Endodermal cell (in vitro differentiated cells): ENCODE measurements around the gene ANP32A. TPM values are rescaled to one million over a fixed set of nuclear protein-coding genes. Genes with fewer than 3 reads are reported as not detected.
"Not testable (repeated sequence)": the region's sequence is repeated elsewhere in the genome, so short reads cannot be mapped to it uniquely, and the experiment has no call there.

Experiments used
- DNase-seq: peaks from one replicate; pipeline ENCODE4 v3.0.0-alpha.2; 2017
- H3K27ac ChIP-seq: 2 replicates; pipeline ENCODE4 v1.5.1; 2013; ENCODE audit warnings: mild to moderate bottlenecking, low read depth, low read length, moderate library complexity
- H3K27me3 ChIP-seq: 2 replicates; pipeline ENCODE4 v1.6.1; 2013; ENCODE audit warnings: mild to moderate bottlenecking, low read length, moderate library complexity; ENCODE audit not compliant: insufficient read depth, control insufficient read depth, poor library complexity, severe bottlenecking
- H3K36me3 ChIP-seq: 2 replicates; pipeline ENCODE4 v1.7.0; 2013; ENCODE audit warnings: mild to moderate bottlenecking, low read length, moderate library complexity; ENCODE audit not compliant: control insufficient read depth, insufficient read depth
- H3K4me1 ChIP-seq: one replicate; pipeline ENCODE4 v1.7.0; 2013; ENCODE audit warnings: low read length; ENCODE audit not compliant: control insufficient read depth, insufficient read depth
- H3K4me3 ChIP-seq: 2 replicates; pipeline ENCODE4 v1.5.1; 2013; ENCODE audit warnings: mild to moderate bottlenecking, low read length, moderate library complexity
- H3K9ac ChIP-seq: 2 replicates; pipeline ENCODE4 v1.6.1; 2013; ENCODE audit warnings: mild to moderate bottlenecking, low read length, moderate library complexity; ENCODE audit not compliant: poor library complexity, severe bottlenecking; ENCODE audit errors: extremely low read depth
- H3K9me3 ChIP-seq: 2 replicates; pipeline ENCODE4 v1.6.1; 2013; ENCODE audit warnings: mild to moderate bottlenecking, low read length, moderate library complexity; ENCODE audit not compliant: control insufficient read depth
- H3K27ac Mint-ChIP-seq: 2 replicates; pipeline ENCODE4 v1.8.0; 2020; ENCODE audit warnings: mixed read lengths
- H3K27me3 Mint-ChIP-seq: 2 replicates; pipeline ENCODE4 v1.8.0; 2021; ENCODE audit warnings: mild to moderate bottlenecking, mixed read lengths; ENCODE audit not compliant: insufficient read depth
- H3K36me3 Mint-ChIP-seq: 2 replicates; pipeline ENCODE4 v1.8.0; 2020; ENCODE audit warnings: low read depth, mixed read lengths
- H3K4me1 Mint-ChIP-seq: 2 replicates; pipeline ENCODE4 v1.8.0; 2020; ENCODE audit warnings: mixed read lengths
- H3K4me3 Mint-ChIP-seq: 2 replicates; pipeline ENCODE4 v1.8.0; 2020; ENCODE audit warnings: mild to moderate bottlenecking, moderate library complexity, mixed read lengths
- H3K9me3 Mint-ChIP-seq: 2 replicates; pipeline ENCODE4 v1.8.0; 2020; ENCODE audit warnings: mild to moderate bottlenecking, mixed read lengths
- WGBS, 2 experiments: methylation state at CpG; one replicate each; pipeline versions ENCODE4 v1.1.5 to v1.1.7; 2013; ENCODE audit warnings: missing lambda C conversion rate in 2 of 2, mixed read lengths in 1 of 2; ENCODE audit not compliant: insufficient coverage in 1 of 2, insufficient read length in 1 of 2; 5-methylcytosine and 5-hydroxymethylcytosine counted together
- total RNA-seq, 2 donors: library from RNA; stranded (reverse); fragmentation: NEBNext Ultra II Directional in 1 of 2; extraction: Animal tissue kit (Norgen Biotek cat#: 25700) in 1 of 2; gene quantifications; 2 replicates in 1 of 2; 3 replicates in 1 of 2; pipeline ENCODE4 v1.2.1, GENCODE V29; 2021
- TF ChIP-seq, protein P1 (sequence below): fragments of 200-600 bp; sonication (generic); conservative IDR thresholded peaks from 2 replicates; pipeline ENCODE4 v1.5.0; 2021; ENCODE audit warnings: antibody characterized with exemption, mild to moderate bottlenecking

The ANP32A gene
- total RNA-seq, 2 donors from 2014 or later: 346 to 385 TPM

DNA sequence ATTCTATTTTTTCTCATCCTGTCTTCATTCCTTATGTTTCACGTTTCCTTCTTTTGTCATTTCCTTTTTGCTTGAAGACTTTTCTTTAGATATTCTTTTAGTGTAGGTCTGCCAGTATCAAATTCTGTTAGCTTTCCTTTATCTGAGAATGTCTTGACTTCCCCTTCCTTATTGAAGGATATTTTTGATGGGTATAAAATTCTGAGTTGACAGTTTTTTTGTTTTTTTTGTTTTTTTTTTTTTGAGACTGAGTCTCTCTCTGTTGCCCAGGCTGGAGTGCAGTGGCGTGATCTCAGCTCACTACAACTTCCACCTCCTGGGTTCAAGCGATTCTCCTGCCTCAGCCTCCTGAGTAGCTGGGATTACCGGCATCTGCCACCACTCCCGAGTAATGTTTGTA lies 36.7 kb upstream of the ANP32A start:
- H3K27ac ChIP-seq, H3K36me3 Mint-ChIP-seq, H3K27ac Mint-ChIP-seq, DNase-seq, H3K9ac ChIP-seq, H3K27me3 ChIP-seq, H3K4me1 Mint-ChIP-seq, H3K4me1 ChIP-seq, H3K36me3 ChIP-seq, H3K4me3 Mint-ChIP-seq, H3K27me3 Mint-ChIP-seq: not testable (repeated sequence)
- WGBS, 2 experiments: 50 to 94% methylated on average over 1 to 5 of the region's 5 CpGs
- peaks cover 39% of the 10 kb centered on the region for H3K9me3 ChIP-seq
- H3K4me3 ChIP-seq: peak overlapping the region; percentile 68
- peaks cover 42% of the 10 kb centered on the region for H3K9me3 Mint-ChIP-seq

DNA sequence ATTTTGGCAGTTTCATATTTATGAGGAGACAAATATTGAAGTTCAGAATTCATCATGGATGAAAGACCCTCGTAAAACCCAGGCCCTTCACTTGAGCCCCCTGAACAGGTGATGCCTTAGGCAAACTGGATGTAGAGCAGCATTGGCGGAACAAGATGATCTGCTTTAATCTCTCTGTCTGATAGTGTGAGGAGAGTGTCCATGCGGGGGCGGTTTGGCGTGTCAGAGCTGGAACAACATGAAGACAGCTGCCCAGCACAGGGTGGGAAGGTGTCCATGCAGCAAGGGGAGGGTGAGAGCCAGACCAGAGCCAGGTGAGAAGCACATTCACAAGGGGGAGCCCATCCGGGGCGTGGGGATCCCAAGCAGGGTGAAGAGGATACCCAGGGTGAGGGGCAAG lies 31.8 kb upstream of the ANP32A start:
- no peak for DNase-seq
- H3K27ac Mint-ChIP-seq: no peak overlapping the region
- Histone ChIP-seq H3K36me3 (no peaks in the 10 kb centered on the region), H3K27me3 (no peaks in the 10 kb centered on the region), H3K4me1 (peaks cover 7% of the 10 kb centered on the region), H3K4me3 (no peak overlapping the region), H3K27ac (no peak overlapping the region), H3K9ac (no peak overlapping the region), H3K9me3 (peaks cover 22% of the 10 kb centered on the region)
- 95 to 96% methylated on average over 6 to 7 of the region's 7 CpGs for WGBS, 2 experiments
- peaks cover 9% of the 10 kb centered on the region for H3K27me3 Mint-ChIP-seq
- H3K36me3 Mint-ChIP-seq: no peaks in the 10 kb centered on the region
- H3K4me3 Mint-ChIP-seq: no peak overlapping the region
- H3K9me3 Mint-ChIP-seq: peaks cover 11% of the 10 kb centered on the region
- peaks cover 9% of the 10 kb centered on the region for H3K4me1 Mint-ChIP-seq
- TF ChIP-seq, protein P1, sequence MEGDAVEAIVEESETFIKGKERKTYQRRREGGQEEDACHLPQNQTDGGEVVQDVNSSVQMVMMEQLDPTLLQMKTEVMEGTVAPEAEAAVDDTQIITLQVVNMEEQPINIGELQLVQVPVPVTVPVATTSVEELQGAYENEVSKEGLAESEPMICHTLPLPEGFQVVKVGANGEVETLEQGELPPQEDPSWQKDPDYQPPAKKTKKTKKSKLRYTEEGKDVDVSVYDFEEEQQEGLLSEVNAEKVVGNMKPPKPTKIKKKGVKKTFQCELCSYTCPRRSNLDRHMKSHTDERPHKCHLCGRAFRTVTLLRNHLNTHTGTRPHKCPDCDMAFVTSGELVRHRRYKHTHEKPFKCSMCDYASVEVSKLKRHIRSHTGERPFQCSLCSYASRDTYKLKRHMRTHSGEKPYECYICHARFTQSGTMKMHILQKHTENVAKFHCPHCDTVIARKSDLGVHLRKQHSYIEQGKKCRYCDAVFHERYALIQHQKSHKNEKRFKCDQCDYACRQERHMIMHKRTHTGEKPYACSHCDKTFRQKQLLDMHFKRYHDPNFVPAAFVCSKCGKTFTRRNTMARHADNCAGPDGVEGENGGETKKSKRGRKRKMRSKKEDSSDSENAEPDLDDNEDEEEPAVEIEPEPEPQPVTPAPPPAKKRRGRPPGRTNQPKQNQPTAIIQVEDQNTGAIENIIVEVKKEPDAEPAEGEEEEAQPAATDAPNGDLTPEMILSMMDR: no peak

DNA sequence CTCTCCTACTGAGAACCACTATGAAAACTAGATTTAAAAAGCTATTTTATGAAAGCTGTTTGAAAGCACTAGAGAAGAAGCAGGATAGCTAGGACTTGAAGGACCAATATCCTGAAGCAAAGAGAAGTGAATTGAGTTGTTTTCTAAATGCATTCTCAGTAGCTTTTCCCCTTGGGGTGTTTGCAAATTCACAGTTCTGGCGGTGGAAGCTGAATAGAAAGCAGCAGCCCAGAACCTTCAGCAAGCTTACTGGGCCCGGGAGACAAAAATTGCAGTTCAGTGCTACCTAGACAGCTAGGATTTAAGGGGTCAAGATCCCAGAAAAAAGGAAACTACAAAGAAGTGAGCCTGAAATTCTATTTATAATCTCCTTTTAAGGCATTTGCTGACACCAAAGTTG lies 31.3 kb upstream of the ANP32A start:
- H3K4me1 ChIP-seq: peaks cover 7% of the 10 kb centered on the region
- TF ChIP-seq, protein P1: no peak

DNA sequence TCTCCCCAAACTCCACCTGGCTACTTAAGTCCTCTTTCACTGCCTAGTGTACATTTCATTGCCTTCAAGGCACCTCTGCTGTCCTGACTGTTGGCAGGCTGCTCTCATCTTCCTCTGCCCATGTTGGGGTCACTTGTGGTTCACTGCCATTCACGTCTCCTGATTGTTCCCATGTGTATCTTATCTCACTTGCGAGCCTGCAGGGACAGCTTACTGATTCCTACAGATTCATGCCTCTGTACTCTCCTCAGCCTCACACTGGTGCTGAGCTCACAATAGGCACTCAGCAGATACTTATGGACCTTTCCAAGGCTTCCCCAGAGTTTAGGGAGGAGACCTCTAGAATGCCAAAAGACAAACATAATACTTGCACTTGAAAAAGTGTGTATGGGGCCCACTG lies 28.8 kb upstream of the ANP32A start:
- TF ChIP-seq, protein P1: no peak

More for the DNA sequence above, 31.3 kb upstream of the ANP32A start:
- H3K27me3 Mint-ChIP-seq: peaks cover 9% of the 10 kb centered on the region
- no peak overlapping the region for H3K4me3 ChIP-seq
- H3K27me3 ChIP-seq: no peaks in the 10 kb centered on the region
- H3K4me1 Mint-ChIP-seq: peaks cover 9% of the 10 kb centered on the region
- H3K4me3 Mint-ChIP-seq: no peak overlapping the region
- H3K27ac ChIP-seq: no peak overlapping the region
- H3K36me3 Mint-ChIP-seq: no peaks in the 10 kb centered on the region
- WGBS, 2 experiments: 69 to 71% methylated on average over 2 of the region's 2 CpGs
- H3K9ac ChIP-seq: no peak overlapping the region
- no peaks in the 10 kb centered on the region for H3K36me3 ChIP-seq
- H3K9me3 Mint-ChIP-seq: peaks cover 7% of the 10 kb centered on the region
- H3K27ac Mint-ChIP-seq: no peak overlapping the region
- peaks cover 17% of the 10 kb centered on the region for H3K9me3 ChIP-seq
- no peak for DNase-seq

More for the DNA sequence above, 28.8 kb upstream of the ANP32A start:
- peak; percentile 47 for DNase-seq
- H3K27me3 ChIP-seq: peaks cover 9% of the 10 kb centered on the region
- H3K9ac ChIP-seq: no peak overlapping the region
- no peak overlapping the region for H3K27ac ChIP-seq
- WGBS, 2 experiments: 66 to 79% methylated on average over 2 of the region's 2 CpGs
- Mint-ChIP-seq H3K27me3 (peaks cover 13% of the 10 kb centered on the region), H3K4me3 (no peak overlapping the region), H3K36me3 (no peaks in the 10 kb centered on the region), H3K27ac (no peak overlapping the region), H3K4me1 (peaks cover 9% of the 10 kb centered on the region), H3K9me3 (no peaks in the 10 kb centered on the region)
- H3K4me1 ChIP-seq: peaks cover 7% of the 10 kb centered on the region
- H3K9me3 ChIP-seq: no peaks in the 10 kb centered on the region
- no peak overlapping the region for H3K4me3 ChIP-seq
- H3K36me3 ChIP-seq: no peaks in the 10 kb centered on the region
